Progenitor cell of endocrine pancreas (in vitro differentiated cells): ENCODE measurements around the gene SLIT3. TPM values are rescaled to one million over a fixed set of nuclear protein-coding genes. Genes with fewer than 3 reads are reported as not detected.
A peak's percentile ranks its signal among the peaks of the same experiment; 100 is the strongest.

ENCODE experiments used
- DNase-seq: peaks from one replicate; pipeline ENCODE4 v3.0.0; 2021; ENCODE audit warnings: low spot score; ENCODE audit not compliant: unreplicated experiment
- H3K27ac Mint-ChIP-seq: 2 replicates; pipeline ENCODE4 v1.8.0; 2021; ENCODE audit warnings: mild to moderate bottlenecking, moderate library complexity, mixed read lengths
- H3K27me3 Mint-ChIP-seq: 2 replicates; pipeline ENCODE4 v1.8.0; 2021; ENCODE audit warnings: mixed read lengths
- H3K36me3 Mint-ChIP-seq: 2 replicates; pipeline ENCODE4 v1.8.0; 2022; ENCODE audit warnings: mixed read lengths; ENCODE audit not compliant: insufficient read depth
- H3K4me1 Mint-ChIP-seq: 2 replicates; pipeline ENCODE4 v1.8.0; 2021; ENCODE audit warnings: low read depth, mixed read lengths
- H3K4me3 Mint-ChIP-seq: 2 replicates; pipeline ENCODE4 v1.8.0; 2021; ENCODE audit warnings: low read depth, mild to moderate bottlenecking, moderate library complexity, mixed read lengths
- H3K9me3 Mint-ChIP-seq: 2 replicates; pipeline ENCODE4 v1.8.0; 2021; ENCODE audit warnings: low read depth, mixed read lengths
- CTCF ChIP-seq: fragments of 200-600 bp; sonication (generic); IDR thresholded peaks from one replicate; pipeline ENCODE4 v1.5.0; 2021; ENCODE audit warnings: antibody characterized with exemption, mild to moderate bottlenecking; ENCODE audit not compliant: unreplicated experiment
- total RNA-seq: library from RNA; stranded (reverse); gene quantifications from 2 replicates; pipeline ENCODE4 v1.2.1, GENCODE V29; 2021

Gene SLIT3
- total RNA-seq, 1 donor from 2014 or later, result 18.8 TPM

- no peaks in the 10 kb centered on the region for H3K9me3 Mint-ChIP-seq
- H3K4me3 Mint-ChIP-seq, result no peak overlapping the region
- TF ChIP-seq CTCF, result no peak
- no peaks in the 10 kb centered on the region for H3K36me3 Mint-ChIP-seq
- no peak overlapping the region for H3K27ac Mint-ChIP-seq
- peaks cover 3% of the 10 kb centered on the region for H3K4me1 Mint-ChIP-seq
- no peak for DNase-seq
- H3K27me3 Mint-ChIP-seq, result peaks cover 9% of the 10 kb centered on the region
Observed at GRCh38 chr5:169103586-169104181, 197.3 kb downstream of the SLIT3 start.

GRCh38 chr5:169101966-169102365 lies 199.0 kb downstream of the SLIT3 start:
- Mint-ChIP-seq H3K9me3 (no peaks in the 10 kb centered on the region), H3K4me3 (no peak overlapping the region), H3K36me3 (no peaks in the 10 kb centered on the region), H3K4me1 (peaks cover 1% of the 10 kb centered on the region), H3K27ac (no peak overlapping the region), H3K27me3 (peaks cover 17% of the 10 kb centered on the region)
- no peak for DNase-seq
- TF ChIP-seq CTCF, result no peak

- H3K4me3 Mint-ChIP-seq, result no peak overlapping the region
- H3K27me3 Mint-ChIP-seq, result peaks cover 17% of the 10 kb centered on the region
- TF ChIP-seq CTCF, result no peak
- no peaks in the 10 kb centered on the region for H3K9me3 Mint-ChIP-seq
- no peaks in the 10 kb centered on the region for H3K36me3 Mint-ChIP-seq
- H3K27ac Mint-ChIP-seq, result no peak overlapping the region
- peaks cover 3% of the 10 kb centered on the region for H3K4me1 Mint-ChIP-seq
- no peak for DNase-seq
Observed at GRCh38 chr5:169100735-169101075, 200.2 kb downstream of the SLIT3 start.

- Mint-ChIP-seq H3K9me3 (no peaks in the 10 kb centered on the region), H3K27ac (no peak overlapping the region), H3K27me3 (peaks cover 16% of the 10 kb centered on the region), H3K4me3 (no peak overlapping the region), H3K36me3 (no peaks in the 10 kb centered on the region), H3K4me1 (peaks cover 3% of the 10 kb centered on the region)
- DNase-seq, result no peak
- no peak for TF ChIP-seq CTCF
Observed at GRCh38 chr5:169099801-169100734, 200.9 kb downstream of the SLIT3 start.

GRCh38 chr5:169098331-169099121 lies 202.4 kb downstream of the SLIT3 start:
- Mint-ChIP-seq H3K9me3 (no peaks in the 10 kb centered on the region), H3K27ac (peak overlapping the region; percentile 36), H3K27me3 (peaks cover 15% of the 10 kb centered on the region), H3K4me1 (peaks cover 2% of the 10 kb centered on the region), H3K4me3 (no peak overlapping the region), H3K36me3 (no peaks in the 10 kb centered on the region)
- TF ChIP-seq CTCF, result no peak
- no peak for DNase-seq
